ENCODE measurements around the gene TTN.

Gene TTN

GRCh38 chr2:178628605-178629004, 178.6 kb downstream of the TTN start:
- Mint-ChIP-seq H3K9me3 (no peaks in the 10 kb centered on the region), H3K4me3 (no peak overlapping the region), H3K27me3 (no peaks in the 10 kb centered on the region), H3K36me3 (ENCODE audit: low read depth) (peaks cover 18% of the 10 kb centered on the region), H3K4me1 (ENCODE audit: low read depth) (no peaks in the 10 kb centered on the region), H3K27ac (no peak overlapping the region)

- Mint-ChIP-seq H3K4me3 (no peak overlapping the region), H3K4me1 (ENCODE audit: low read depth) (no peaks in the 10 kb centered on the region), H3K9me3 (no peaks in the 10 kb centered on the region), H3K27ac (no peak overlapping the region), H3K27me3 (no peaks in the 10 kb centered on the region), H3K36me3 (ENCODE audit: low read depth) (peaks cover 23% of the 10 kb centered on the region)
Measured at GRCh38 chr2:178627401-178627800, 179.8 kb downstream of the TTN start.

GRCh38 chr2:178615969-178616368, 191.3 kb downstream of the TTN start:
- Mint-ChIP-seq H3K4me1 (ENCODE audit: low read depth) (no peaks in the 10 kb centered on the region), H3K9me3 (no peaks in the 10 kb centered on the region), H3K4me3 (no peak overlapping the region), H3K27me3 (no peaks in the 10 kb centered on the region), H3K27ac (no peak overlapping the region), H3K36me3 (ENCODE audit: low read depth) (peaks cover 45% of the 10 kb centered on the region)

- no peaks in the 10 kb centered on the region for H3K4me1 Mint-ChIP-seq (ENCODE audit: low read depth)
- H3K9me3 Mint-ChIP-seq, result no peaks in the 10 kb centered on the region
- H3K36me3 Mint-ChIP-seq (ENCODE audit: low read depth), result peaks cover 66% of the 10 kb centered on the region
- H3K27ac Mint-ChIP-seq, result no peak overlapping the region
- H3K27me3 Mint-ChIP-seq, result no peaks in the 10 kb centered on the region
- H3K4me3 Mint-ChIP-seq, result no peak overlapping the region
Measured at GRCh38 chr2:178602901-178603300, 204.3 kb downstream of the TTN start.

- H3K27me3 Mint-ChIP-seq, result no peaks in the 10 kb centered on the region
- H3K27ac Mint-ChIP-seq, result no peak overlapping the region
- no peaks in the 10 kb centered on the region for H3K4me1 Mint-ChIP-seq (ENCODE audit: low read depth)
- no peak overlapping the region for H3K4me3 Mint-ChIP-seq
- no peaks in the 10 kb centered on the region for H3K9me3 Mint-ChIP-seq
- H3K36me3 Mint-ChIP-seq (ENCODE audit: low read depth), result peaks cover 67% of the 10 kb centered on the region
Measured at GRCh38 chr2:178592655-178593054, 214.6 kb downstream of the TTN start.

GRCh38 chr2:178589335-178589734, 217.9 kb downstream of the TTN start:
- Mint-ChIP-seq H3K36me3 (ENCODE audit: low read depth) (peaks cover 69% of the 10 kb centered on the region), H3K27ac (no peak overlapping the region), H3K4me1 (ENCODE audit: low read depth) (no peaks in the 10 kb centered on the region), H3K9me3 (no peaks in the 10 kb centered on the region), H3K4me3 (no peak overlapping the region), H3K27me3 (no peaks in the 10 kb centered on the region)

- Mint-ChIP-seq H3K27ac (no peak overlapping the region), H3K4me1 (ENCODE audit: low read depth) (no peaks in the 10 kb centered on the region), H3K4me3 (no peak overlapping the region), H3K9me3 (no peaks in the 10 kb centered on the region), H3K36me3 (ENCODE audit: low read depth) (peaks cover 59% of the 10 kb centered on the region), H3K27me3 (no peaks in the 10 kb centered on the region)
Measured at GRCh38 chr2:178584666-178585065, 222.6 kb downstream of the TTN start.

- peaks cover under 1% of the 10 kb centered on the region for H3K9me3 Mint-ChIP-seq
- H3K27ac Mint-ChIP-seq, result no peak overlapping the region
- peaks cover 81% of the 10 kb centered on the region for H3K36me3 Mint-ChIP-seq (ENCODE audit: low read depth)
- no peaks in the 10 kb centered on the region for H3K4me1 Mint-ChIP-seq (ENCODE audit: low read depth)
- no peaks in the 10 kb centered on the region for H3K27me3 Mint-ChIP-seq
- no peak overlapping the region for H3K4me3 Mint-ChIP-seq
Measured at GRCh38 chr2:178579006-178579405, 228.2 kb downstream of the TTN start.

GRCh38 chr2:178574789-178575188, 232.4 kb downstream of the TTN start:
- Mint-ChIP-seq H3K4me1 (ENCODE audit: low read depth) (no peaks in the 10 kb centered on the region), H3K27me3 (no peaks in the 10 kb centered on the region), H3K4me3 (no peak overlapping the region), H3K9me3 (peaks cover 24% of the 10 kb centered on the region), H3K27ac (no peak overlapping the region), H3K36me3 (ENCODE audit: low read depth) (peaks cover 98% of the 10 kb centered on the region)

GRCh38 chr2:178568227-178568626, 239.0 kb downstream of the TTN start:
- Mint-ChIP-seq H3K27ac (no peak overlapping the region), H3K9me3 (peaks cover 60% of the 10 kb centered on the region), H3K36me3 (ENCODE audit: low read depth) (peaks cover 90% of the 10 kb centered on the region), H3K27me3 (no peaks in the 10 kb centered on the region), H3K4me1 (ENCODE audit: low read depth) (no peaks in the 10 kb centered on the region), H3K4me3 (no peak overlapping the region)

- Mint-ChIP-seq H3K36me3 (ENCODE audit: low read depth) (peaks cover 78% of the 10 kb centered on the region), H3K27ac (no peak overlapping the region), H3K4me1 (ENCODE audit: low read depth) (no peaks in the 10 kb centered on the region), H3K27me3 (no peaks in the 10 kb centered on the region), H3K4me3 (no peak overlapping the region), H3K9me3 (peaks cover 5% of the 10 kb centered on the region)
Measured at GRCh38 chr2:178553047-178553446, 254.2 kb downstream of the TTN start.

- no peak overlapping the region for H3K27ac Mint-ChIP-seq
- no peaks in the 10 kb centered on the region for H3K4me1 Mint-ChIP-seq (ENCODE audit: low read depth)
- H3K36me3 Mint-ChIP-seq (ENCODE audit: low read depth), result peaks cover 86% of the 10 kb centered on the region
- H3K9me3 Mint-ChIP-seq, result peaks cover 5% of the 10 kb centered on the region
- no peak overlapping the region for H3K4me3 Mint-ChIP-seq
- H3K27me3 Mint-ChIP-seq, result no peaks in the 10 kb centered on the region
Measured at GRCh38 chr2:178550352-178550751, 256.9 kb downstream of the TTN start.

GRCh38 chr2:178542569-178542968, 264.7 kb downstream of the TTN start:
- Mint-ChIP-seq H3K36me3 (ENCODE audit: low read depth) (peaks cover 83% of the 10 kb centered on the region), H3K4me3 (no peak overlapping the region), H3K27ac (no peak overlapping the region), H3K27me3 (no peaks in the 10 kb centered on the region), H3K9me3 (no peaks in the 10 kb centered on the region), H3K4me1 (ENCODE audit: low read depth) (no peaks in the 10 kb centered on the region)

- no peaks in the 10 kb centered on the region for H3K9me3 Mint-ChIP-seq
- peaks cover 83% of the 10 kb centered on the region for H3K36me3 Mint-ChIP-seq (ENCODE audit: low read depth)
- no peak overlapping the region for H3K27ac Mint-ChIP-seq
- H3K27me3 Mint-ChIP-seq, result no peaks in the 10 kb centered on the region
- H3K4me1 Mint-ChIP-seq (ENCODE audit: low read depth), result no peaks in the 10 kb centered on the region
- no peak overlapping the region for H3K4me3 Mint-ChIP-seq
Measured at GRCh38 chr2:178542161-178542560, 265.1 kb downstream of the TTN start.

- peaks cover 5% of the 10 kb centered on the region for H3K4me1 Mint-ChIP-seq (ENCODE audit: low read depth)
- H3K4me3 Mint-ChIP-seq, result no peak overlapping the region
- no peaks in the 10 kb centered on the region for H3K27me3 Mint-ChIP-seq
- peaks cover 7% of the 10 kb centered on the region for H3K9me3 Mint-ChIP-seq
- no peak overlapping the region for H3K27ac Mint-ChIP-seq
- peaks cover 93% of the 10 kb centered on the region for H3K36me3 Mint-ChIP-seq (ENCODE audit: low read depth)
Measured at GRCh38 chr2:178536037-178536436, 271.2 kb downstream of the TTN start.

GRCh38 chr2:178531168-178531567, 276.1 kb downstream of the TTN start:
- Mint-ChIP-seq H3K9me3 (peaks cover 7% of the 10 kb centered on the region), H3K4me3 (peak overlapping the region; percentile 40), H3K27ac (peak overlapping the region; percentile 78), H3K4me1 (ENCODE audit: low read depth) (peaks cover 42% of the 10 kb centered on the region), H3K36me3 (ENCODE audit: low read depth) (peaks cover 81% of the 10 kb centered on the region), H3K27me3 (no peaks in the 10 kb centered on the region)
